Hepatocyte (in vitro differentiated cells): ENCODE measurements around the gene NCR1. TPM values are rescaled to one million over a fixed set of nuclear protein-coding genes. Genes with fewer than 3 reads are reported as not detected.

Experiments
- DNase-seq: peaks from one replicate; pipeline ENCODE4 v3.0.0-alpha.2; 2016; ENCODE audit warnings: low spot score
- H2AFZ ChIP-seq: fragments of 200-600 bp; sonication (generic); 2 replicates; pipeline ENCODE4 v1.6.0; 2016; ENCODE audit warnings: antibody characterized with exemption, mild to moderate bottlenecking
- H3K27ac ChIP-seq: fragments of 200-600 bp; sonication (generic); 2 replicates; pipeline ENCODE4 v1.5.1; 2016; ENCODE audit warnings: mild to moderate bottlenecking
- H3K27me3 ChIP-seq: fragments of 200-600 bp; sonication (generic); 2 replicates; pipeline ENCODE4 v1.6.1; 2016
- H3K36me3 ChIP-seq: fragments of 200-600 bp; sonication (generic); replicated peaks from 2 replicates; pipeline ENCODE4 v1.5.1; 2016; ENCODE audit warnings: low read depth; ENCODE audit not compliant: insufficient read depth
- H3K4me1 ChIP-seq: fragments of 200-600 bp; sonication (generic); 2 replicates; pipeline ENCODE4 v1.5.1; 2016; ENCODE audit warnings: mild to moderate bottlenecking, moderate library complexity; ENCODE audit not compliant: insufficient read depth
- H3K4me2 ChIP-seq: fragments of 200-600 bp; sonication (generic); 2 replicates; pipeline ENCODE4 v1.6.0; 2016
- H3K4me3 ChIP-seq: fragments of 200-600 bp; sonication (generic); 2 replicates; pipeline ENCODE4 v1.5.1; 2016; ENCODE audit warnings: mild to moderate bottlenecking
- H3K79me2 ChIP-seq: fragments of 200-600 bp; sonication (generic); 2 replicates; pipeline ENCODE4 v1.6.0; 2017; ENCODE audit warnings: mild to moderate bottlenecking
- H3K9me2 ChIP-seq: fragments of 200-600 bp; sonication (generic); replicated peaks from 2 replicates; pipeline ENCODE4 v1.6.0; 2017; ENCODE audit warnings: mild to moderate bottlenecking; ENCODE audit not compliant: insufficient read depth
- H3K9me3 ChIP-seq: fragments of 200-600 bp; sonication (generic); 2 replicates; pipeline ENCODE4 v1.5.1; 2016; ENCODE audit warnings: low read depth, mild to moderate bottlenecking
- H4K20me1 ChIP-seq: fragments of 200-600 bp; sonication (generic); 2 replicates; pipeline ENCODE4 v1.6.0; 2016; ENCODE audit warnings: mild to moderate bottlenecking; ENCODE audit not compliant: insufficient read depth, poor library complexity, severe bottlenecking
- EZH2 ChIP-seq: fragments of 200-600 bp; sonication (generic); IDR thresholded peaks from 2 replicates; pipeline ENCODE4 v1.6.1; 2016; ENCODE audit warnings: antibody characterized with exemption, mild to moderate bottlenecking, borderline replicate concordance
- EZH2phosphoT487 ChIP-seq: fragments of 200-600 bp; sonication (generic); IDR thresholded peaks from one replicate; pipeline ENCODE4 v1.6.1; 2018; ENCODE audit warnings: antibody characterized with exemption, mild to moderate bottlenecking, low read depth, moderate library complexity; ENCODE audit not compliant: unreplicated experiment, severe bottlenecking
- WGBS: methylation state at CpG from one replicate; pipeline ENCODE4 v1.1.6; 2016; ENCODE audit warnings: low lambda C conversion rate; ENCODE audit errors: missing lambda C conversion rate; 5-methylcytosine and 5-hydroxymethylcytosine counted together
- polyA plus RNA-seq: library from polyadenylated mRNA; unstranded; fragments of >200 nt; fragmentation: Nextera tagmentation; extraction: Ambion mirVana; gene quantifications from 2 replicates; pipeline ENCODE4 v1.2.1, GENCODE V29; 2016
- total RNA-seq: library from RNA; depleted of rRNA; stranded (reverse); fragments of >200 nt; gene quantifications from 2 replicates; pipeline ENCODE4 v1.2.3, GENCODE V29; 2014
- TF ChIP-seq, protein P1 (sequence below): fragments of 200-600 bp; sonication (generic); IDR thresholded peaks from 2 replicates; pipeline ENCODE4 v1.5.1; 2016; ENCODE audit warnings: antibody characterized with exemption, mild to moderate bottlenecking; ENCODE audit not compliant: poor library complexity

The NCR1 gene
- total and polyA plus RNA-seq, 2 experiments from 2014 or later, result not detected

GRCh38 chr19:54873990-54874389 is 32.0 kb upstream of the NCR1 start, which contains the start of gene FCAR:
TSS of gene FCAR (plus strand) at chr19:54874235. CDS start at chr19:54874290, 55 bp downstream.
- H3K9me2 ChIP-seq, result no peaks in the 10 kb centered on the region
- no peak for DNase-seq
- H3K79me2 ChIP-seq, result no peaks in the 10 kb centered on the region
- no peak within 1 kb of the TSS for H2AFZ ChIP-seq
- H3K4me1 ChIP-seq, result no peaks in the 10 kb centered on the region
- H3K27ac ChIP-seq, result no peak within 1 kb of the TSS
- no peaks in the 10 kb centered on the region for H3K9me3 ChIP-seq
- 84% methylated on average over 8 of the region's 8 CpGs for WGBS
- no peak within 1 kb of the TSS for H3K4me2 ChIP-seq
- H3K27me3 ChIP-seq, result no peaks in the 10 kb centered on the region
- H4K20me1 ChIP-seq, result no peaks in the 10 kb centered on the region
- TF ChIP-seq EZH2, result no peak
- TF ChIP-seq EZH2phosphoT487, result no peak
- TF ChIP-seq, protein P1, sequence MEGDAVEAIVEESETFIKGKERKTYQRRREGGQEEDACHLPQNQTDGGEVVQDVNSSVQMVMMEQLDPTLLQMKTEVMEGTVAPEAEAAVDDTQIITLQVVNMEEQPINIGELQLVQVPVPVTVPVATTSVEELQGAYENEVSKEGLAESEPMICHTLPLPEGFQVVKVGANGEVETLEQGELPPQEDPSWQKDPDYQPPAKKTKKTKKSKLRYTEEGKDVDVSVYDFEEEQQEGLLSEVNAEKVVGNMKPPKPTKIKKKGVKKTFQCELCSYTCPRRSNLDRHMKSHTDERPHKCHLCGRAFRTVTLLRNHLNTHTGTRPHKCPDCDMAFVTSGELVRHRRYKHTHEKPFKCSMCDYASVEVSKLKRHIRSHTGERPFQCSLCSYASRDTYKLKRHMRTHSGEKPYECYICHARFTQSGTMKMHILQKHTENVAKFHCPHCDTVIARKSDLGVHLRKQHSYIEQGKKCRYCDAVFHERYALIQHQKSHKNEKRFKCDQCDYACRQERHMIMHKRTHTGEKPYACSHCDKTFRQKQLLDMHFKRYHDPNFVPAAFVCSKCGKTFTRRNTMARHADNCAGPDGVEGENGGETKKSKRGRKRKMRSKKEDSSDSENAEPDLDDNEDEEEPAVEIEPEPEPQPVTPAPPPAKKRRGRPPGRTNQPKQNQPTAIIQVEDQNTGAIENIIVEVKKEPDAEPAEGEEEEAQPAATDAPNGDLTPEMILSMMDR, result no peak
- H3K36me3 ChIP-seq, result no peaks in the 10 kb centered on the region
- no peak within 1 kb of the TSS for H3K4me3 ChIP-seq

GRCh38 chr19:54875506-54875905 is 30.4 kb upstream of the NCR1 start:
- Histone ChIP-seq H4K20me1 (no peaks in the 10 kb centered on the region), H2AFZ (no peak overlapping the region), H3K9me3 (no peaks in the 10 kb centered on the region), H3K4me2 (no peak overlapping the region), H3K36me3 (no peaks in the 10 kb centered on the region), H3K4me1 (no peaks in the 10 kb centered on the region), H3K9me2 (no peaks in the 10 kb centered on the region), H3K4me3 (no peak overlapping the region), H3K79me2 (no peaks in the 10 kb centered on the region), H3K27me3 (no peaks in the 10 kb centered on the region), H3K27ac (no peak overlapping the region)
- TF ChIP-seq, protein P1, result no peak
- TF ChIP-seq EZH2phosphoT487 (no peak), EZH2 (no peak)
- no peak for DNase-seq
- 55% methylated on average over 2 of the region's 2 CpGs for WGBS

GRCh38 chr19:54877471-54877870 is 28.5 kb upstream of the NCR1 start:
- WGBS, result 68% methylated on average over 3 of the region's 3 CpGs
- Histone ChIP-seq H4K20me1 (no peaks in the 10 kb centered on the region), H3K9me2 (no peaks in the 10 kb centered on the region), H3K9me3 (no peaks in the 10 kb centered on the region), H3K27me3 (no peaks in the 10 kb centered on the region), H3K79me2 (no peaks in the 10 kb centered on the region), H3K4me3 (no peak overlapping the region), H3K4me2 (no peak overlapping the region), H2AFZ (no peak overlapping the region), H3K4me1 (no peaks in the 10 kb centered on the region), H3K27ac (no peak overlapping the region), H3K36me3 (no peaks in the 10 kb centered on the region)
- TF ChIP-seq, protein P1, result no peak
- no peak for TF ChIP-seq EZH2
- TF ChIP-seq EZH2phosphoT487, result no peak
- no peak for DNase-seq

DNA sequence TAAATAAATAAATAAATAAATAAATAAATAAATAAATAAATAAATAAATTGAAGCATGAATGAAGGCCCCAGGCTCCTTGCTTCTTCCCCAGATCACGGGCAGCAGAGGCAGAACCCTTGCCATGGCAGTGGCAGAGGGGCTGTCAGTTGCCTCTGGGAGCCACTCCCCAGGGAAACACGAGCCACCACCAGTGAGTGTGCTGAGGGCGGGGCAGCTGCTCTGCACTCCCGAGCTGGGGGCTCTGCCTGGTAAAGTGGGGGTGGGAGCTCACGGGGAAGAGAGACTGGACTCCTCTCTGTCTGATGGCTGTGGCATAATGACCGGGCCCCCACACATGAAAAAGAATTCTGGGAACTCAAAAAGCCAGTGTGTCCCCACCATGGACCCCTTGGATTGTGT is 24.1 kb upstream of the NCR1 start:
- Histone ChIP-seq H3K9me2 (no peaks in the 10 kb centered on the region), H3K79me2 (no peaks in the 10 kb centered on the region), H3K27me3 (no peaks in the 10 kb centered on the region), H2AFZ (no peak overlapping the region), H3K4me1 (no peaks in the 10 kb centered on the region), H3K9me3 (no peaks in the 10 kb centered on the region), H3K27ac (no peak overlapping the region), H3K4me2 (no peak overlapping the region), H3K36me3 (no peaks in the 10 kb centered on the region), H3K4me3 (no peak overlapping the region), H4K20me1 (no peaks in the 10 kb centered on the region)
- DNase-seq, result no peak
- no peak for TF ChIP-seq EZH2phosphoT487
- TF ChIP-seq, protein P1, result no peak
- no peak for TF ChIP-seq EZH2
- WGBS, result 71% methylated on average over 6 of the region's 6 CpGs
